Pancreas (tissue), 10 donors: ENCODE measurements around the gene RPS27. TPM values are rescaled to one million over a fixed set of nuclear protein-coding genes. Genes with fewer than 3 reads are reported as not detected.

Experiments used
- ATAC-seq, 4 donors: fragments of 200-7000 bp; cut with Tn5 transposase; one replicate each; pipeline versions ENCODE4 v1.8.0 to v1.9.1; 2020; ENCODE audit warnings: mild to moderate bottlenecking in 4 of 4, moderate library complexity in 4 of 4
- DNase-seq, 6 donors: peaks; one replicate each; pipeline ENCODE4 v3.0.0-alpha.2; 2020
- FAIRE-seq: peaks from 2 replicates; lab custom pipeline; 2012; peaks lifted over from hg19 to GRCh38; lab: Jason Lieb, UNC
- H3K27ac ChIP-seq, 4 donors: fragments of 200-600 bp; sonication (generic); 1 replicate in 3 of 4; 2 replicates in 1 of 4; pipeline versions ENCODE4 v1.5.0 to v1.8.0; 2020
- H3K27me3 ChIP-seq, 4 donors: fragments of 200-600 bp; one replicate each; pipeline ENCODE4 v1.8.0; 2021
- H3K36me3 ChIP-seq, 3 donors: fragments of 200-600 bp; sonication (generic) in 1 of 3; one replicate each; pipeline versions ENCODE4 v1.5.0 to v1.8.0; 2020 to 2021
- H3K4me1 ChIP-seq, 3 donors: fragments of 200-600 bp; one replicate each; pipeline ENCODE4 v1.8.0; 2021
- H3K4me3 ChIP-seq, 4 donors: fragments of 200-600 bp; sonication (generic) in 2 of 4; one replicate each; pipeline versions ENCODE4 v1.5.0 to v1.8.0; 2020 to 2021
- H3K9me3 ChIP-seq, 4 donors: fragments of 200-600 bp; one replicate each; pipeline ENCODE4 v1.8.0; 2021
- WGBS, 2 donors: extraction: QIAGEN DNeasy Blood & Tissue Kit; methylation state at CpG; one replicate each; pipeline ENCODE4 v1.1.7; 2013; 5-methylcytosine and 5-hydroxymethylcytosine counted together
- intact Hi-C, 3 donors: fragments of 100-400 bp; cut with DNase I; formaldehyde crosslinking; loops; one replicate each; pipeline versions ENCODE4 v1.11.1 to v1.14.2; 2022
- polyA plus RNA-seq, 2 donors: library from polyadenylated mRNA; stranded (reverse); fragments of 200-250 nt; gene quantifications; one replicate each; pipeline ENCODE4 v1.2.3, GENCODE V29; 2013
- total RNA-seq, 6 donors: library from RNA; stranded (reverse); fragmentation: NEBNext Ultra II Directional in 4 of 6; extraction: Animal tissue kit (Norgen Biotek cat#: 25700) in 4 of 6; gene quantifications; one replicate each; pipeline versions ENCODE4 v1.2.1 to v1.2.4, GENCODE V29; 2021 to 2023
- TF ChIP-seq, protein P1 (sequence below), 4 donors: fragments of 200-600 bp; sonication (generic) in 3 of 4; IDR thresholded peaks; one replicate each; pipeline versions ENCODE4 v1.5.0 to v1.8.0; 2021; ENCODE audit warnings: antibody characterized with exemption in 4 of 4
- donor health status: healthy with polysubstance abuse.
- donor health status: DM: no; HTN: no; CAD: no; lungs with moderate emphysema.
- donor health status: DM: no; HTN: no; CAD: no.
- donor health status: control.
- donor health status: control.
- donor health status: Bipolar disorder and iron deficiency.
- donor health status: DM: yes; HTN: yes; CAD: no.
- donor health status: DM: no; HTN: no; CAD: no.
- donor health status: DM: no; HTN: no; CAD: no.
- donor health status: DM: yes; HTN: yes; CAD: no.

Gene RPS27
- total and polyA plus RNA-seq, 8 donors = 617 to 5,933 (median 951) TPM

DNA sequence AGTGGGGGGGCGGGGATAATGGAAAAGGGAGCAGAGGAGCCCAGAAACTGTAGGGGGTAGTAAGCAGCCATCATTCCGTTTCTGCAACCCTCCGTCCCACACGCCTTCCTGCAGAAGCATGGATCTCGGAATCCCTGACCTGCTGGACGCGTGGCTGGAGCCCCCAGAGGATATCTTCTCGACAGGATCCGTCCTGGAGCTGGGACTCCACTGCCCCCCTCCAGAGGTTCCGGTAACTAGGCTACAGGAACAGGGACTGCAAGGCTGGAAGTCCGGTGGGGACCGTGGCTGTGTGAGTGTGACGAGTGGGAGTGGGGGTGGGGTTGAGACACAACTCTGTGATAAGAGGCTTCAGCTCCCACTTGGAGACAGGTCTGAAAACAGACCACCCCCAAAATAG is 22.2 kb upstream of the RPS27 start:
- Histone ChIP-seq H3K36me3 (peaks cover 0 to under 1% (median 0%) of the 10 kb centered on the region in 3 donors), H3K4me1 (peaks cover 0 to 22% (median 5%) of the 10 kb centered on the region in 3 donors), H3K4me3 (peak overlapping the region in 3 of 4 donors; percentile 41 to 47 (median 42)), H3K27me3 (no peaks in the 10 kb centered on the region), H3K9me3 (no peaks in the 10 kb centered on the region), H3K27ac (peak overlapping the region in 3 of 4 donors; percentile 82 to 94 (median 85))
- ATAC-seq = no peak
- DNase-seq = peak in 1 of 6 donors; percentile 69
- 3% methylated on average over 13 of the region's 13 CpGs for WGBS, 2 donors
- no peak for FAIRE-seq
- intact Hi-C loops = no loop called here
- TF ChIP-seq, protein P1, sequence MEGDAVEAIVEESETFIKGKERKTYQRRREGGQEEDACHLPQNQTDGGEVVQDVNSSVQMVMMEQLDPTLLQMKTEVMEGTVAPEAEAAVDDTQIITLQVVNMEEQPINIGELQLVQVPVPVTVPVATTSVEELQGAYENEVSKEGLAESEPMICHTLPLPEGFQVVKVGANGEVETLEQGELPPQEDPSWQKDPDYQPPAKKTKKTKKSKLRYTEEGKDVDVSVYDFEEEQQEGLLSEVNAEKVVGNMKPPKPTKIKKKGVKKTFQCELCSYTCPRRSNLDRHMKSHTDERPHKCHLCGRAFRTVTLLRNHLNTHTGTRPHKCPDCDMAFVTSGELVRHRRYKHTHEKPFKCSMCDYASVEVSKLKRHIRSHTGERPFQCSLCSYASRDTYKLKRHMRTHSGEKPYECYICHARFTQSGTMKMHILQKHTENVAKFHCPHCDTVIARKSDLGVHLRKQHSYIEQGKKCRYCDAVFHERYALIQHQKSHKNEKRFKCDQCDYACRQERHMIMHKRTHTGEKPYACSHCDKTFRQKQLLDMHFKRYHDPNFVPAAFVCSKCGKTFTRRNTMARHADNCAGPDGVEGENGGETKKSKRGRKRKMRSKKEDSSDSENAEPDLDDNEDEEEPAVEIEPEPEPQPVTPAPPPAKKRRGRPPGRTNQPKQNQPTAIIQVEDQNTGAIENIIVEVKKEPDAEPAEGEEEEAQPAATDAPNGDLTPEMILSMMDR (IDR thresholded peaks at IDR 0.05) = no peak

DNA sequence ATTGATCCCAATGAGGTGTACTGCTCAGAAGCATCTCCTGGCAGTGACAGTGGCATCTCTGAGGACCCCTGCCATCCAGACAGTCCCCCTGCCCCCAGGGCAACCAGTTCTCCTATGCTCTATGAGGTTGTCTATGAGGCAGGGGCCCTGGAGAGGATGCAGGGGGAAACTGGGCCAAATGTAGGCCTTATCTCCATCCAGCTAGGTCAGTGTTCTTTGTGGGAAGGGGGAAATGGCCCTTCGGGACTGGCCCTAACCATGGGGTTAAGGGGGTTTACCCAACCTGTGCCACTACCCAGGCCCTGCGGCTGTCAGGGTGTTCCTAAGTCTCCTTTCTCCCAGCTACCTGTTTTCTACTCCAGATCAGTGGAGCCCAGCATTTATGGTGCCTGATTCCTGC is 21.6 kb upstream of the RPS27 start:
- H3K4me3 ChIP-seq = peak overlapping the region in 1 of 4 donors; percentile 47
- no peaks in the 10 kb centered on the region for H3K27me3 ChIP-seq
- H3K4me1 ChIP-seq = peaks cover 0 to 22% (median 5%) of the 10 kb centered on the region in 3 donors
- intact Hi-C loops = no loop called here
- H3K36me3 ChIP-seq = peaks cover 0 to 6% (median 5%) of the 10 kb centered on the region in 3 donors
- FAIRE-seq = no peak
- 88 to 89% methylated on average over 2 of the region's 2 CpGs for WGBS, 2 donors
- peak overlapping the region in 1 of 4 donors; percentile 82 for H3K27ac ChIP-seq
- H3K9me3 ChIP-seq = no peaks in the 10 kb centered on the region
- ATAC-seq = no peak
- peak in 1 of 6 donors; percentile 36 for DNase-seq
- TF ChIP-seq, protein P1 (IDR thresholded peaks at IDR 0.05) = no peak

DNA sequence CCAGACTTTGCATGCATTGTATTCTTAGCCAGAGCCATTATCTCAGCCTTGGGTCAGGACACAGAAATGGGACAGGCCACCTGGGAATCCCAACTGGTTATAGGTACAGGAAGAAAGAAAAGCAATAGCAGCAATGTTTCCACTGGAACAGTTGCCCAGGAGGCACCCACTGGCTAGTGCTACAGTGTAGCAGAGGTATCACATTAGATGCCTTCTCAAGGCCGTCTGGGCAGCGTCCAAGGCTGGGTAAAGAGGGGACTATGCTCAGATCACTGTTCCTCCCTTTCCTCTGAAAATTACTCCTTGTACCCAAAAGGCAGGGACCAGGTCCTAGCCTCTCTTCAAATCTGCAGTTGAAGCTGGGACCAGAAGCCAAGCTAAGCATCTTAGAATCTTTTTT is 20.2 kb upstream of the RPS27 start:
- H3K9me3 ChIP-seq = no peaks in the 10 kb centered on the region
- FAIRE-seq = no peak
- intact Hi-C loops = no loop called here
- TF ChIP-seq, protein P1 (IDR thresholded peaks at IDR 0.05) = no peak
- peak in 1 of 6 donors; percentile 12 for DNase-seq
- no peaks in the 10 kb centered on the region for H3K27me3 ChIP-seq
- no peak overlapping the region for H3K4me3 ChIP-seq
- ATAC-seq = no peak
- H3K27ac ChIP-seq = no peak overlapping the region
- peaks cover 0 to 14% (median 0%) of the 10 kb centered on the region in 3 donors for H3K4me1 ChIP-seq
- whole genome bisulfite sequencing, 2 donors = 47 to 55% methylated on average over 2 of the region's 2 CpGs
- peaks cover 5 to 19% (median 16%) of the 10 kb centered on the region in 3 donors for H3K36me3 ChIP-seq

DNA sequence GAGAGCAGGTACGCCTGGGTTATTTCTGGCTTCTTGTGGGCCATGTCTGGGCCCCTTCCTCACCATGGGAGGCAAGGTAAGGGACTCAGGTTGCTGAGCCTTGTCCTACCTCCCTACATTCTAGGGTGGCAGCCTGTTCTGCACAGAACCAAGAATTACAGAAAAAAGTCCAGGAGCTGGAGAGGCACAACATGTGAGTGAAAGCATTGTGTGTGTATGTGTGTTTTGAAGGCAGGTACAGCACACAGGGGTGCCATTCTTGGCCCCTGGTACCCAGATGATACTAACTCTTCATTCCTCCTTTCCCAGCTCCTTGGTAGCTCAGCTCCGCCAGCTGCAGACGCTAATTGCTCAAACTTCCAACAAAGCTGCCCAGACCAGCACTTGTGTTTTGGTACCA is 17.5 kb upstream of the RPS27 start:
- intact Hi-C loops = no loop called here
- TF ChIP-seq, protein P1 (IDR thresholded peaks at IDR 0.05) = no peak
- WGBS, 2 donors = 90 to 93% methylated on average over 3 of the region's 3 CpGs
- Histone ChIP-seq H3K36me3 (peaks cover 5 to 21% (median 21%) of the 10 kb centered on the region in 3 donors), H3K4me3 (no peak overlapping the region), H3K4me1 (peaks cover 0 to 14% (median 0%) of the 10 kb centered on the region in 3 donors), H3K27ac (no peak overlapping the region), H3K9me3 (no peaks in the 10 kb centered on the region), H3K27me3 (no peaks in the 10 kb centered on the region)
- FAIRE-seq (no peak), DNase-seq (no peak), ATAC-seq (no peak)

DNA sequence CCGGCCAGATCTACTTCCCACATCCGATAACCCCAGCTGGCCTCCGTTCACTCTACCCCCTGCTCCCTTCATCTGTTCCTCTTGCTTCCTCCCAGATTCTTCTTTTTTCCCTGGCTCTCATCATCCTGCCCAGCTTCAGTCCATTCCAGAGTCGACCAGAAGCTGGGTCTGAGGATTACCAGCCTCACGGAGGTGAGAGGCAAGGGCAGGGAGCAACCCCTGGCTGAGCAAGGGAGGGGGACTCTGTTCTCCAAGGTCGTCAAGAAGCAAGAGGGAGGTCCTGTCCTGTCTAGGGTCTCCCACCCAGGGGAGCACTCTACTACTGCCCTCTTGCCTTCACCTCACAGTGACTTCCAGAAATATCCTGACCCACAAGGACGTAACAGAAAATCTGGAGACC is 17.0 kb upstream of the RPS27 start:
- H3K9me3 ChIP-seq = no peaks in the 10 kb centered on the region
- no peaks in the 10 kb centered on the region for H3K27me3 ChIP-seq
- DNase-seq (peak in 2 of 6 donors; percentile 11 to 23), FAIRE-seq (no peak), ATAC-seq (no peak)
- no peak overlapping the region for H3K27ac ChIP-seq
- TF ChIP-seq, protein P1 (IDR thresholded peaks at IDR 0.05) = no peak
- intact Hi-C loops = no loop called here
- 77 to 78% methylated on average over 7 of the region's 7 CpGs for WGBS, 2 donors
- H3K4me3 ChIP-seq = no peak overlapping the region
- H3K4me1 ChIP-seq = peaks cover 0 to 19% (median 0%) of the 10 kb centered on the region in 3 donors
- peaks cover 5 to 21% (median 21%) of the 10 kb centered on the region in 3 donors for H3K36me3 ChIP-seq
